NOMO-1 treated with DMSO at 0.1 percent for 48 hours (cell line): ENCODE measurements around the gene SYT14.
"Not testable (repeated sequence)": the region's sequence is repeated elsewhere in the genome, so short reads cannot be mapped to it uniquely, and the experiment has no call there.

ENCODE experiments used
- DNase-seq: peaks from one replicate; lab custom pipeline; 2025; ENCODE audit not compliant: unreplicated experiment; lab: John Stamatoyannopoulos, UW

Gene SYT14

GRCh38 chr1:209931141-209931540, 6.9 kb upstream of the SYT14 start:
- no peak for DNase-seq

- DNase-seq: no peak
Observed at GRCh38 chr1:209936125-209936524, 1.9 kb upstream of the SYT14 start.

GRCh38 chr1:209945377-209945776, 7.4 kb downstream of the SYT14 start:
- no peak for DNase-seq

DNA sequence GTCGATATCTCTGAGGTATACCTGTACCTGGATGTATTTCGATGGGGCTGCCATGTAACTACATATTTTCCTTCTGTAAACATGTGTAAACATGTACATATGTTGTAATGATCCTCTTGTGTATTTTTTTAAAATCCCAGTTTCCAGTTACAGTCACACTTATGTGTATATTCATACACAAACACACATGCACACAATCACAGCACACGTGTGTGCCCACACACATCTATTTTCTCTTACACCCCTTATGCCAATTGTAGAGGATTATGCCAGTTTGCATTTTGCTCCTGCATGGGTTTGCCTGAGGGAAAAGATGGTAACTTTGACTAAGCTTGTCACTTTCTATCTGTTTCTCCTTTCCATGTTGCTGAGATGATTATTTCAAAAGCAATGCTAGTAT, 10.1 kb downstream of the SYT14 start:
- no peak for DNase-seq

DNA sequence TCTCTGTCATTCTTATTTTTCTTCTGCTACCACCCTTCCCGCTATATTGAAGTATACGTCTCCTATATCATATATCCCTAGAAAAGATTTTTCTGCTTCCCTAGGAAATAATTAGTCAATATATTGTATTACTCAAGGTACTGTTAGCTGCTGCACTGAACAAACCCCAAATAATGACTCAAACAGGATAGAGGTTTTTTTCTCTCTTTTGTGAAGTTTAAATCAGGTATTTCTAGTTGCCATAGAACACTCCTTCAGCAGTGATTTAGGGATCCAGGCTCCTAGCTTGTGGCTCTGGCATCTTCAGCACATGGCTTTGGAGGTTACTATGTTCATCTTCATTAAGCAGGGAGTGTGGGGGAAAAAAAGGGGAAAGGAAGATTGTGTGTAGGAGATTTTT, 18.1 kb downstream of the SYT14 start:
- no peak for DNase-seq

DNA sequence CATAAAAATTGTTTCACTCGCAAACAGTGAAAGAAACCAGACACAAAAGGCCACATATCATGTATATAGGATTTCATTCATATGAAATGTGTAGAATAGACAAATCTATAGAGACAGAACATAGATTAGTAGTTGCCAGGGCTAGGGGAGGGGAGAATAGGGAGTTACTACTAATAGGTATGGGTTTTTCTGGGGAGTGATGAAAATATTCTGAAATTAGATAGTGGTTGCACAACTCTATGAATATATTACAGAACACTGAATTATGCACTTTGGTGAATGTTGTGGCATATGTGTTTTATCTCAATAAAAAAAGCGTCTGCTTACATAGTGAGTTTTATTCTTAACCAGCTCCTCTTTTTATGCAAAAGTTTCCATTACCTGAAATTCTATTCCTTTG, 21.6 kb downstream of the SYT14 start:
- DNase-seq: no peak

- DNase-seq: no peak
Observed at GRCh38 chr1:209960926-209961325, 22.9 kb downstream of the SYT14 start.

DNA sequence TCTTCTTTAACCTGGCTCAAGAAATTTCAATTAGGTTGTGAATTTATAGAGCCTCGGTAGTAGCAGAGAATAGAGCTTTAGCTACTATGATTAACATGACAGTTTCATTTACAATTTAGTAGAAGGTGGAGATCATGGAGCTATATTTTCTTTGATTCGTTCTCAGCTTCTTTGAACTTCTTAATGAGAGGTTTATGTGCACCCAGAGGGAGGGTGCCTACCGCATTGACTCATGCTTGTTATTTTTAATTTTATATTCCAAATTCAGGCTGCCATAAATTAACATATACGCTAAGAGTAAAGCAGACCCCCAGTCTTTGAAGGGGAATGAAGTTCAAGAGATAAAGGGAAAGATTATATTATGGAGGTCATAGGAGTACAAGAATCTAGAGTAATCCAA, 24.4 kb downstream of the SYT14 start:
- no peak for DNase-seq

DNA sequence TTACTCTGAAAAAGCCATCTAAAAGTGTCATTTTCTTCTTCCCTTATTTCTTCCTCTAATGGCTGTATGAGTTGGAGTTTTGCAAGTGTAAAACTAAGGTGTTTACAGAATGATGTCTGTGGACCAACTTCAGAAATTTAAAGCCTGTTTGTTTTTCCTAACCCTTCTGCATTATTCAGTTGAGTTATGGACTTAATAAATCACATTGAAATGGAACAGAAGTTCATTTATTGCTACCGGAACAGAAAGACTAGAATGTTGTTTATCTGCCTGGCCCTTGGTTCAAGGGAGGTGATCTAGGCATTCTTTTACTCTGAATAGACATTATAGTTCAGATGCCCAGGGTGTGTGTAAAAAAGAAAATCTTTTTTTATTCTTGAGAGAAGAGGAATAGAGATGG, 24.8 kb downstream of the SYT14 start:
- no peak for DNase-seq

DNA sequence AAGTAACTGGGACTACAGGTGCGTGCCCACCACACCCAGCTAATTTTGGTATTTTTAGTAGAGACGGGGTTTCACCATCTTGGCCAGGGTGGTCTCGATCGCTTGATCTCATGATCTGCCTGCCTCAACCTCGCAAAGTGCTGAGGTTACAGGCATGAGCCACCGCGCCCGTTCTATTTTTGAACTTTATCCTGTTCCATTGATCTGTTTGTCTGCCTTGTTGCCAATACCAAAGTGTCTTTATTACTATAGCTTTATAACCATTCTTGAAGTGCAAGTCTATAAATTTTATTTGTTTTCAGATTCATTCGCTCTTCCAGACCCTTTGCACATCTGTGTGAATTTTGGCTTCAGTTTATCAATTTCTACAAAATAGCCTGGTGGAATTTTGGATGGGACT, 28.0 kb downstream of the SYT14 start:
- DNase-seq: no peak

DNA sequence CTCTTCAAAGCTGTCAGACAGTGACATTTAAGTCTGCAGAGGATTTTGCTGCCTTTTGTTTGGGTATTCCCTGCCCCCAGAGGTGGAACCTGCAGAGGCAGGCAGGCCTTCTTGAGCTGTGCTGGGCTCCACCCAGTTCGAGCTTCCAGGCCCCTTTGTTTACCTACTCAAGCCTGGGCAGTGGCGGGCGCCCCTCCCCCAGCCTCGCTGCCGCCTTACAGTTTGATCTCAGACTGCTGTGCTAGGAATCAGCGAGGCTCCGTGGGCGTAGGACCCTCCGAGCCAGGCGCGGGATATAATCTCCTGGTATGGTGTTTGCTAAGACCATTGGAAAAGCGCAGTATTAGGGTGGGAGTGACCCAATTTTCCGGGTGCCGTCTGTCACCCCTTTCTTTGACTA, 40.7 kb downstream of the SYT14 start:
- DNase-seq: not testable (repeated sequence)

DNA sequence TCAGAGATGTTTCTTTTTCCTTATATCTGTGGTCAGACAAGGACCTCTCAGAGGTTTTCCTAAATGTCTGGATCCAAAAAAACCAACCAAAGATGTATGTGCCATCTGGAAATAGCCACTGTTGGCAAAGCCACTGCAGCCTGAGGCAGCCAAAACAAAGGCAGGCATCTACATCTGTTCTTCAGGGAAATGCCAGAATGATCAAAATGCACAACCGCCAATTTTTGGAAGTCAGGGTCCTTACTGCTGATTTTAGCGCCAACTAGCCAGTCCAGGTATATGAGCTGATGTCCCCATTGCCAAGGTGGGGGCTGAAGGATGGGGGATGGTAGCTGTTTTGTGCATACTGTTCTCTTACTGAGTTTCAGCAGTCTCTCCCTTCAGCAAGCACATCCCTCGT, 45.9 kb downstream of the SYT14 start:
- DNase-seq: no peak

DNA sequence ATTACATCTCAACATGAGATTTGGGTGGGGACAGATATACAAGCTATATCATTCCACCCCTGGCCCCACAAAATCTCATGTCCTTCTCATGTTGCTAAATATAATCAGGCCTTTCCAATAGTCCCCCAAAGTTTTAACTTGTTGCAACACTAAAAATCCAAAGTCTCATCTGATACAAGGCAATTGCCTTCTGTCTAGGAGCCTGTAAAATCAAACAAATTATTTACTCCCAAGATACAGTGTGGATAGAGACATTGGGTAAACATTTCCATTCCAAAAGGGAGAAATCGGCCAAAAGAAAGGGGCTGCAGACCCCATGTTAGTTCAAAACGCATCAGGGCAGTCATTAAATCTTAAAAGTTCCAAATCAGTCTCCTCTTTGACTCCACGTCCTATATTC, 47.0 kb downstream of the SYT14 start:
- no peak for DNase-seq

- no peak for DNase-seq
Observed at GRCh38 chr1:209988706-209989105, 50.7 kb downstream of the SYT14 start.

DNA sequence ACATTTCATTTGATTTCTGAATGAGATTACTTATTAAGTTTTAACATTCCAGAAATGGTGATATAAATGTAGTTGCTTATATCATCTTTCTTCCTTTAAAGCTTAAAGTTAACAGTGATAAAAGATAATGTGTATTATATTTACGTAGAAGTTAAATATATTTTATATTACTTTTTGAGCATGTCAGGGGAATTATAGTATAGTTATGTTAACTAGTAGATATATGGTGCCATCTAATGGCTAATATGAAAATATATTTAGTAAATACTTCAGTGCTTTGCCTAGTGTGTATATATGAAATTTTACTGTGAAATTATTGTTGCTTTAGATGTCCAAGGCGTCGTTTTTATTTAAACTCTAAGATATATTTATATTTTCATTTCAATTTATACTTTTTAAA, 51.5 kb downstream of the SYT14 start:
- DNase-seq: no peak

DNA sequence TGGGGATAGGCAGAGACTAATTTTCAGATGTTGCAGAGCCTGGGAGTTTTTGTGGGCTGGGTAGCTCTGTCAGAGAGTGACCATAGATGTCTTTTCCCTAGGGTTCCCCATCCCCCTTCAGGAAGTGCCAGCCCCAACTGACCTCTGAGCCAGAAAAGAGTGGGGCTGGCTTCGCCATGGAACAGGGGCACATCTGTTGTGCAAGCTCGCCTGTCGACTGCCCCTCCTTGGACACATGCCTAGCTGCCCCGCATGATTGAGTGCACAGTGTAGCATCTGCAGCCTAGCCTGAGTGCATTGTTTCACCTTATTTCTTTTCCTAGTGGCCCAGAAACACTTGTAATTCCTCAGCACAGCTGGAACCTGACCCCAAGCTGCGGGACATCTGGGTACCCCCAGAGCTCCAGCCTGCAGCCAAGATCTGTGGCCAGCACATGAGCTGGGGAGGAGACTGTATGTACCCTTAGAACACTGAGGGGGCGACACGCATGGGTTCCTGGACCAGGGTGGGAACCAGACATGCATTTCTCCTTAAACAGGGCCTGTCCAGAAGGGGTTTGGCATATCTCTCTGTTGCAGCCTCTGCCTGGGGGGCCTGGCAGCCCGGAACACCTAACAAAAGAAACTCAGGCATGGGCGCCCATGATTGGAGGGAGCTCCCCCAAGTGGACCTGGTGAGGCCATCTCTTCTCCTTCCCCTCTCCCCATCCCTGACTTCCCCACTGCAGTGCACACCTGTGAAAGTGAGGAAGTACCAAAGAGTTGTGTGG, 55.2 kb downstream of the SYT14 start:
- DNase-seq: no peak

DNA sequence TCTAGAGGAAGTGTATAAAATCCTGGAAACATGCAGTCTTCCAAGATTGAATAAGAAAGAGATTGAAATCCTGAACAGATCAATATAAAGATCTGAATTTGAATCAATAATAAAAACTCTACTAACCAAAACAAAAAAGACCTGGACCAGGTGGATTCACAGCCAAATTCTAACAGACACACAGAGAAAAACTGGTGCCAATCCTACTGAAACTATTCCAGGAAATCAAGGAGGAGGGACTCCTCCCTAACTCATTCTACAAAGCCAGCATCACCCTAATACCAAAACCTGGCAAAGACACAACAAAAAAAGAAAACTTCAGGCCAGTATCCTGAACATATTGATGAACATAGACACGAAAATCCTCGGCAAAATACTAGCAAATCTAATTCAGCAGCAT, 58.3 kb downstream of the SYT14 start:
- no peak for DNase-seq

DNA sequence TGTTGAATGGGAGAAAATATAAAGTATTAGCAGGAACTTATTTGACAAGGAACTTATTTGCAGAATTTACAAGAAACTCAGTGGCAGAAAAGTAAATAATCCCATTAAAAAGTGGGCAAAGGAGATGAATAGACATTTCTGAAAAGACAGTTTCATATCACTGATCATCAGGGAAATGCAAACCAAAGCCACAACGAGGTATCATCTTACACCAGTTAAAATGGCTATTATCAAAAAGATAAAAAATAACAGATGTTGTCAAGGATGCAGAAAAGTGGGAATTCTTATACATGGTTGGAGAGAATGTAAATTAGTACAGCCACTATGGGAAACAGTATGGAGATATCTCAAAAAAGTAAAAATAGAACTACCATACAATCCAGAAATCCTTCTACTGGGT, 61.0 kb downstream of the SYT14 start:
- no peak for DNase-seq

DNA sequence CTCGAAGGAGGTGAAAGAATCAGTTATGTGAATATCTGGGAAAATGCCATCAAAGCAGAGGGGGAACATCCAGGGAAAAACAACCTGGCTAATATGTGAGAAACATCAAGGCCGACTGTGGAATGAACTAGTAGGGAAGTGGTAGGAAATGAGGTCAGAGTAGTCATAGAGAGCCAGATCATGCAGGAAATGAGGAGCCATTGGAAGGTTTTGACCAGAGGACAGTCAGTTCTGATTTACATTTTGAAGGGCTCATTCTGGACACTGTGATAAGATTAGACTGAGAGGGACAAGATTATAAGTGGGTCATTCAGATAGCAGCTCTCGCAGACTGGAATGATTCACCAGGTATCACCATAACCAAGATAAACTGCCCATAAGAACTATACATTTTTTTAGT, 63.7 kb downstream of the SYT14 start:
- DNase-seq: no peak

DNA sequence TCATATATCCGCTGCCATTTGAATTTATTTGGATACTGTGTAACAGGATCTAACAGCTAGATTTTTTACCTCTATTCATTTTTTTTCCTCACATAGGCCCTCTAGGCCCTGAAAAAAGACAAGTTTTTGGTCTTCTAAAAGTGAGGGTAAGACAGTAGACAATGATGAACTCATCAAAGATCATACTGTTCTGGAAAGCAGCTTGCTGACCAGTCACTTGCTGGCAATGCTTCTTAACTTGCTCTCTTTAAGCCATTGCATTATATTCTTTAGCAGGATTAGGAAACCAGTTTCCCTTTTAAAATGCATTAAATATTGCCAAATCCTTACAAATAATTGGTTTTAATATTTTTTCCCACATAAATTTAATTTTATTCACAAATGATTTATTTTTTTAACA, 65.5 kb downstream of the SYT14 start:
- DNase-seq: no peak

DNA sequence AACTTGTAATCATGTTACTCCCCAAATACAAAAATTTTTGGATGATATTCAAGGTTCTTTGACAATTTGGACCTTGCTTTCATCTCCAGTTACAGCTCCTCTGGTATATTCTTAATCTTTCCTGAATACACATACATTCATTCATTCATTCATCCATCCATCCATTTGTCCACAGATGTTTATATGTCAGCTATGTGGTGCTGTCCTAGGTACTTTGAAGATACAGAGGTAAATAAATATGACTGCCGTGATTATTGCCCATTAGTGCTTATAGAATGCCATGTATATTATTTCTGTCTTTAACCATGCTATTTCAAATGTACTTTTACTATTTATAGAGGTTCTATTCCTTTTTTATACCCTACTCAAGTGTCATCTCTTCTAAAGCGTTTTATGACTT, 72.1 kb downstream of the SYT14 start:
- no peak for DNase-seq

DNA sequence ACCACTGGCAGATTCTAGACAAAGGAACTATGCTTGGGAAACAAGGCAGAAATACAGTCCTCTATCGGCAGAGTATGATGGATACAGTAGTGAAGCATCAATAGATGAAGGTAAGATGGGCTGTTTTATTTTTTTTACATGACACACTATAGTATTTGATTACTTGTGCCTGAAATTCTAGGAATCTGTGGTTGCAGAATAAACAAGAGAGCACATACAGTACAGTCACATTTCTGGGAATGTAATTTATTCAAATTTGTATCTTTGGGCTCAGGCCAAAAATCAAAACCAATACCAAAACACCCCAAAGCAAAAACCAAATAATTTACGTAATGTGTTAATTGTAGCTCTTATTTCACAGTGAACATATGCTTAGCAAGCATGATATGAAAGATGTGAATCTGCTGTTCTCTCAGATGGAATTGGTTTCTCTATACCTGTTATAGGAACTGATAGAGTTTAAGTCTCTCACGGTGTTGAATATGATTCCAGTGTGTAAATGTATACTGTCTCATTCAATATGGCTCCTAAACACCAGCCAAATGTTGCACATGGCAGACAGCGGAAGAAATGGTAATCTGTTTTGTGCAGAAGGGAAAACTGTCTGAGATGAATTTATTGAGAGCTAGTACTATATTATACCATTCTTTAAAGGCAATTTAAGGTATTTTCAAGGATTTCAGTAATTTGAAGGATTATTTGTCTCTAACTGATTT, 83.3 kb downstream of the SYT14 start:
- no peak for DNase-seq

DNA sequence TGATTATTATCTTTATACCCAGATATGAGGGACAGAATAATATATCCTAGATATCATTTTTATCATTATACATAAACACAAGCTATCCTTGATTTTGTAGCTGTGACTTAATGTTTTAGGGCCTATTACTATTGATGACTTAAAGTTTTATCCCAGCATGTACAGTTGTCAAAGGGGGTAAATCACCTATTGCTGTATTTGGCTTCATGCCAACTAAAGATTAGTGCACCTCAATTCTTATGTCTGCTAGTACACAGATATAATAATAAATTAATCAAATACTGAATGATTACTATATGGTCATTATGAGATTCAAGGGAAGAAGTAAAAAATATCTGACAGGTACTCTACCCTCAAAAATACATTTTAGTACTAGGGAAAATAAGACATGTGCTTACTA, 84.0 kb downstream of the SYT14 start:
- no peak for DNase-seq
